Right atrium auricular region (tissue), 2 donors: ENCODE results near the gene KARS1. TPM values are rescaled to one million over a fixed set of nuclear protein-coding genes. Genes with fewer than 3 reads are reported as not detected.

ENCODE experiments used
- DNase-seq: peaks from one replicate; pipeline ENCODE4 v3.0.0-alpha.2; 2019; ENCODE audit warnings: low spot score
- H3K27ac ChIP-seq, 2 donors: fragments of 200-600 bp; sonication (generic); 1 replicate in 1 of 2; 2 replicates in 1 of 2; pipeline ENCODE4 v1.5.1; 2016 to 2019
- H3K27me3 ChIP-seq, 2 donors: fragments of 200-600 bp; sonication (generic); one replicate each; pipeline versions ENCODE4 v1.5.1 to v1.6.0; 2017 to 2019
- H3K36me3 ChIP-seq: fragments of 200-600 bp; sonication (generic); one replicate; pipeline ENCODE4 v1.5.1; 2016
- H3K4me1 ChIP-seq, 2 donors: fragments of 200-600 bp; sonication (generic); one replicate each; pipeline versions ENCODE4 v1.5.1 to v1.6.0; 2017 to 2019
- H3K4me3 ChIP-seq, 2 donors: fragments of 200-600 bp; sonication (generic); 1 replicate in 1 of 2; 2 replicates in 1 of 2; pipeline ENCODE4 v1.5.1; 2017 to 2019; ENCODE audit warnings: mild to moderate bottlenecking in 1 of 2, moderate library complexity in 1 of 2
- H3K9me3 ChIP-seq, 2 donors: fragments of 200-600 bp; sonication (generic); one replicate each; pipeline ENCODE4 v1.5.1; 2019
- CTCF ChIP-seq, 2 donors: fragments of 200-600 bp; sonication (generic); IDR thresholded peaks; one replicate each; pipeline ENCODE4 v1.5.1; 2019; ENCODE audit warnings: antibody characterized with exemption in 2 of 2
- total RNA-seq, 2 donors: library from RNA; depleted of rRNA; stranded (reverse); fragments of >200 nt; gene quantifications; one replicate each; pipeline ENCODE4 v1.1.0, GENCODE V29; 2016

The KARS1 gene
- total RNA-seq, 2 donors from 2014 or later, result 88.9 to 100 TPM

GRCh38 chr16:75632857-75633256 lies 14.6 kb downstream of the KARS1 start:
- TF ChIP-seq CTCF (IDR thresholded peaks at IDR 0.05), result no peak
- H3K27me3 ChIP-seq, result no peaks in the 10 kb centered on the region
- H3K27ac ChIP-seq, result no peak overlapping the region
- H3K9me3 ChIP-seq, result no peaks in the 10 kb centered on the region
- peaks cover 96% of the 10 kb centered on the region for H3K36me3 ChIP-seq
- DNase-seq, result no peak
- no peak overlapping the region for H3K4me3 ChIP-seq
- H3K4me1 ChIP-seq, result no peaks in the 10 kb centered on the region

- H3K4me1 ChIP-seq, result no peaks in the 10 kb centered on the region
- H3K9me3 ChIP-seq, result no peaks in the 10 kb centered on the region
- peaks cover 91% of the 10 kb centered on the region for H3K36me3 ChIP-seq
- no peaks in the 10 kb centered on the region for H3K27me3 ChIP-seq
- H3K27ac ChIP-seq, result no peak overlapping the region
- DNase-seq, result no peak
- TF ChIP-seq CTCF (IDR thresholded peaks at IDR 0.05), result no peak
- no peak overlapping the region for H3K4me3 ChIP-seq
These were observed 17.4 kb downstream of the KARS1 start for GRCh38 chr16:75630052-75630451.

GRCh38 chr16:75629132-75629531 lies 18.3 kb downstream of the KARS1 start:
- Histone ChIP-seq H3K27ac (no peak overlapping the region), H3K27me3 (no peaks in the 10 kb centered on the region), H3K36me3 (peaks cover 82% of the 10 kb centered on the region), H3K4me1 (no peaks in the 10 kb centered on the region), H3K9me3 (no peaks in the 10 kb centered on the region), H3K4me3 (no peak overlapping the region)
- TF ChIP-seq CTCF (IDR thresholded peaks at IDR 0.05), result no peak
- no peak for DNase-seq

GRCh38 chr16:75628351-75628750 lies 19.1 kb downstream of the KARS1 start:
- no peak overlapping the region for H3K27ac ChIP-seq
- H3K4me3 ChIP-seq, result no peak overlapping the region
- peaks cover 75% of the 10 kb centered on the region for H3K36me3 ChIP-seq
- no peaks in the 10 kb centered on the region for H3K27me3 ChIP-seq
- H3K4me1 ChIP-seq, result peaks cover 0 to 3% of the 10 kb centered on the region in 2 donors
- no peaks in the 10 kb centered on the region for H3K9me3 ChIP-seq
- no peak for TF ChIP-seq CTCF (IDR thresholded peaks at IDR 0.05)
- DNase-seq, result no peak

GRCh38 chr16:75627851-75628250 lies 19.6 kb downstream of the KARS1 start:
- Histone ChIP-seq H3K27ac (no peak overlapping the region), H3K36me3 (peaks cover 71% of the 10 kb centered on the region), H3K4me3 (no peak overlapping the region), H3K9me3 (no peaks in the 10 kb centered on the region), H3K4me1 (peaks cover 0 to 3% of the 10 kb centered on the region in 2 donors), H3K27me3 (no peaks in the 10 kb centered on the region)
- no peak for DNase-seq
- no peak for TF ChIP-seq CTCF (IDR thresholded peaks at IDR 0.05)

- H3K4me1 ChIP-seq, result peaks cover 0 to 11% of the 10 kb centered on the region in 2 donors
- H3K27me3 ChIP-seq, result no peaks in the 10 kb centered on the region
- no peak overlapping the region for H3K27ac ChIP-seq
- no peak for TF ChIP-seq CTCF (IDR thresholded peaks at IDR 0.05)
- peaks cover 60% of the 10 kb centered on the region for H3K36me3 ChIP-seq
- DNase-seq, result no peak
- no peaks in the 10 kb centered on the region for H3K9me3 ChIP-seq
- H3K4me3 ChIP-seq, result no peak overlapping the region
These were observed 20.7 kb downstream of the KARS1 start for GRCh38 chr16:75626806-75627205.
